Caco-2 (cell line): ENCODE data around the gene PIP4K2B. TPM values are rescaled to one million over a fixed set of nuclear protein-coding genes. Genes with fewer than 3 reads are reported as not detected.

ENCODE experiments used
- BruUV-seq: library from RNA; stranded (reverse); fragments of 400-500 nt; replicated peaks from 2 replicates; lab custom pipeline; 2021; lab: Mats Ljungman, UMichigan
- CTCF ChIA-PET: fragments of 300-600 bp; sonication (Branson Sonifier 250); formaldehyde crosslinking; loops from one replicate; lab custom pipeline; 2022; ENCODE audit warnings: antibody characterized with exemption; lab: Charles Lee
- POLR2A ChIA-PET: fragments of 300-600 bp; sonication (Branson Sonifier 250); formaldehyde crosslinking; loops from one replicate; lab custom pipeline; 2022; ENCODE audit warnings: antibody characterized with exemption; lab: Charles Lee
- DNase-seq, 2 experiments: peaks; one replicate each; pipeline versions ENCODE4 v3.0.0 to v3.0.0-alpha.2; 2020 to 2022
- H3K27me3 ChIP-seq: replicated peaks from 2 replicates; pipeline ENCODE4 v1.6.0; 2011; ENCODE audit warnings: low read length; ENCODE audit not compliant: control insufficient read depth, insufficient read depth
- H3K36me3 ChIP-seq: 2 replicates; pipeline ENCODE4 v1.5.1; 2011; ENCODE audit warnings: low read length; ENCODE audit not compliant: control insufficient read depth, insufficient read depth
- H3K4me1 ChIP-seq: fragments of 250-450 bp; sonication (Bioruptor Pico); 2 replicates; pipeline ENCODE4 v1.5.1; 2020; ENCODE audit warnings: mild to moderate bottlenecking
- H3K4me3 ChIP-seq: 2 replicates; pipeline ENCODE4 v1.5.1; 2011; ENCODE audit warnings: low read depth, mild to moderate bottlenecking, control low read depth, low read length
- H3K9me3 ChIP-seq: fragments of 250-450 bp; sonication (Bioruptor Pico); 2 replicates; pipeline ENCODE4 v1.5.1; 2020; ENCODE audit warnings: mild to moderate bottlenecking, moderate library complexity
- H3K27ac Mint-ChIP-seq: one replicate; pipeline ENCODE4 v1.8.0; 2022; ENCODE audit warnings: mixed read lengths; ENCODE audit not compliant: unreplicated experiment
- H3K27me3 Mint-ChIP-seq: one replicate; pipeline ENCODE4 v1.8.0; 2022; ENCODE audit warnings: mixed read lengths; ENCODE audit not compliant: insufficient read depth, unreplicated experiment
- H3K36me3 Mint-ChIP-seq: one replicate; pipeline ENCODE4 v1.8.0; 2022; ENCODE audit warnings: mild to moderate bottlenecking, mixed read lengths; ENCODE audit not compliant: insufficient read depth, unreplicated experiment
- H3K4me1 Mint-ChIP-seq: one replicate; pipeline ENCODE4 v1.8.0; 2022; ENCODE audit warnings: low read depth, mixed read lengths; ENCODE audit not compliant: unreplicated experiment
- H3K4me3 Mint-ChIP-seq: one replicate; pipeline ENCODE4 v1.8.0; 2022; ENCODE audit warnings: mild to moderate bottlenecking, moderate library complexity, mixed read lengths; ENCODE audit not compliant: unreplicated experiment
- H3K9me3 Mint-ChIP-seq: one replicate; pipeline ENCODE4 v1.8.0; 2022; ENCODE audit warnings: mixed read lengths; ENCODE audit not compliant: unreplicated experiment
- CTCF ChIP-seq, 2 experiments: fragments of 200-600 bp in 1 of 2; IDR thresholded peaks; 1 replicate in 1 of 2; 2 replicates in 1 of 2; pipeline versions ENCODE4 v1.5.1 to v1.8.0; 2011 to 2022; ENCODE audit warnings: antibody characterized with exemption in 1 of 2, control low read depth in 1 of 2, inconsistent platforms in 1 of 2, low read depth in 1 of 2, low read length in 1 of 2, mild to moderate bottlenecking in 1 of 2, moderate library complexity in 1 of 2; ENCODE audit not compliant: insufficient read depth in 1 of 2, severe bottlenecking in 1 of 2, unreplicated experiment in 1 of 2
- intact Hi-C: fragments of 100-400 bp; cut with micrococcal nuclease; formaldehyde crosslinking; loops from one replicate; pipeline ENCODE4 v1.10.0; 2022; ENCODE audit not compliant: unreplicated experiment
- total RNA-seq: library from RNA; stranded (reverse); gene quantifications from 2 replicates; pipeline ENCODE4 v1.2.3, GENCODE V29; 2022

Gene PIP4K2B
- total RNA-seq, 1 experiment from 2014 or later, result 39.6 TPM

- no peak for DNase-seq
- Mint-ChIP-seq H3K36me3 (peaks cover 66% of the 10 kb centered on the region), H3K9me3 (no peaks in the 10 kb centered on the region), H3K27me3 (no peaks in the 10 kb centered on the region), H3K27ac (peak overlapping the region; percentile 21), H3K4me3 (peak overlapping the region; percentile 89), H3K4me1 (peaks cover 6% of the 10 kb centered on the region)
- Histone ChIP-seq H3K4me3 (no peak overlapping the region), H3K4me1 (peaks cover 20% of the 10 kb centered on the region), H3K9me3 (no peaks in the 10 kb centered on the region), H3K36me3 (peaks cover 1% of the 10 kb centered on the region; the same call in 1 of the 2 replicates), H3K27me3 (no peaks in the 10 kb centered on the region)
- no peak for TF ChIP-seq CTCF (IDR thresholded peaks at IDR 0.05; ENCODE audit: insufficient read depth in 1 of 2, low read depth in 1 of 2, low read length in 1 of 2, severe bottlenecking in 1 of 2, unreplicated experiment in 1 of 2)
- intact Hi-C loops, result loop anchor here (2.0 kb wide), 1 partner anchor 17 kb away; the partner anchor contains the start of gene PCGF2
- ChIA-PET POLR2A (no interaction called here), CTCF (interaction anchor here (0.6 to 1.8 kb wide), 2 partner anchors 12 to 174 kb away, joined by 3 to 7 read pairs; no protein-coding TSS in a partner anchor)
- BruUV-seq, result no TSS peak
These were observed 67.6 kb downstream of the PIP4K2B start for GRCh38 chr17:38731526-38732294.

GRCh38 chr17:38730526-38731379, 68.6 kb downstream of the PIP4K2B start:
- H3K27me3 ChIP-seq, result no peaks in the 10 kb centered on the region
- intact Hi-C loops, result loop anchor here (1.0 to 2.0 kb wide), 2 partner anchors 18 to 53 kb away; partner anchors contain the start of gene PCGF2
- CTCF ChIA-PET, result interaction anchor here (0.6 to 1.8 kb wide), 5 partner anchors 13 to 173 kb away, joined by 3 to 7 read pairs (median 3); partner anchors contain the start of gene MLLT6

More at GRCh38 chr17:38730526-38731379, 68.6 kb downstream of the PIP4K2B start:
- TF ChIP-seq CTCF (IDR thresholded peaks at IDR 0.05; ENCODE audit: insufficient read depth in 1 of 2, low read depth in 1 of 2, low read length in 1 of 2, severe bottlenecking in 1 of 2, unreplicated experiment in 1 of 2), result no peak
- Histone ChIP-seq H3K36me3 (peaks cover 1% of the 10 kb centered on the region; the same call in 1 of the 2 replicates), H3K4me3 (peak overlapping the region; percentile 47), H3K4me1 (peaks cover 20% of the 10 kb centered on the region), H3K9me3 (no peaks in the 10 kb centered on the region)
- DNase-seq, result no peak
- no peaks in the 10 kb centered on the region for H3K9me3 Mint-ChIP-seq
- H3K4me1 Mint-ChIP-seq, result peaks cover 11% of the 10 kb centered on the region
- H3K27me3 Mint-ChIP-seq, result no peaks in the 10 kb centered on the region
- POLR2A ChIA-PET, result interaction anchor here (1.0 kb wide), 1 partner anchor 26 kb away, joined by 6 read pairs; the partner anchor contains the start of gene MLLT6
- peak overlapping the region; percentile 85 for H3K27ac Mint-ChIP-seq
- peak overlapping the region; percentile 89 for H3K4me3 Mint-ChIP-seq
- H3K36me3 Mint-ChIP-seq, result peaks cover 58% of the 10 kb centered on the region
- no TSS peak for BruUV-seq
